Lower leg skin (tissue), 3 donors: ENCODE data around the gene TMEM89.

Source experiments
- POLR2A ChIP-seq, 2 donors: fragments of 450-650 bp; IDR thresholded peaks; one replicate each; pipeline ENCODE4 v1.6.1; 2016 to 2017; ENCODE audit warnings: antibody characterized with exemption in 2 of 2, mild to moderate bottlenecking in 1 of 2, moderate library complexity in 1 of 2
- TF ChIP-seq, protein P1 (sequence below), 3 donors: fragments of 450-650 bp; IDR thresholded peaks; one replicate each; pipeline ENCODE4 v1.5.1; 2016; ENCODE audit warnings: antibody characterized with exemption in 3 of 3, mild to moderate bottlenecking in 3 of 3, moderate library complexity in 2 of 3

DNA sequence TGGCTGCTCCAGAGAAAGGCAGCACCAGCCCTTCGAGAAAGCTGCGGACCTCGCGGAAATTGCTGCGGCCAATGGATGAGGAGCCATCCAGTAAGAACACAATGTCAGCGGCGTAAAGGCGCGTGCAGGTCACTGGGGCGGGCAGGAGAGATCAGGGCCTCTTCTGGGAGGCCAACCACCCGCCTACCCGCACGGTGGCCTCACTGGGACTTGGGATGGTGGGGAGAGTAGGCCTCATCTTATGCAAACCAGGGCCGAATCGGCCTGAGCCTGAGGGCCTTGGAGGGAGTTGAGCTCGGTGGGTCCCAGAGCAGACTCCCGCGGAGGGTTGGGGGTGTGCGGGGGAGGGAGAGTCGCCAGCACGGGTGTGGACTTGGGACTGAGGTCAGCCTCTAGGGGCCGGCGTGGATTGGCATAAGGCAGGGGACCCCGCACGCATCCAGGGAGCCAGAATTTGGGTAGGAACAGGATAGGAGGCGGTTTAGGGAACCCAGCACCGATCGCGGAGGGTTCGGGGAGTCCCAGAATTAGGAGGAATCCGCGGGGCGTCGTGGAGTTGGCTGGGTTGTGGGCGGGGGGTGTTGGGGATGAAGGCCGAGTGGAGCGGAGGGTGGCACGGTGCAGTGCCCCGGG, 27.0 kb downstream of the TMEM89 start:
- TF ChIP-seq, protein P1, sequence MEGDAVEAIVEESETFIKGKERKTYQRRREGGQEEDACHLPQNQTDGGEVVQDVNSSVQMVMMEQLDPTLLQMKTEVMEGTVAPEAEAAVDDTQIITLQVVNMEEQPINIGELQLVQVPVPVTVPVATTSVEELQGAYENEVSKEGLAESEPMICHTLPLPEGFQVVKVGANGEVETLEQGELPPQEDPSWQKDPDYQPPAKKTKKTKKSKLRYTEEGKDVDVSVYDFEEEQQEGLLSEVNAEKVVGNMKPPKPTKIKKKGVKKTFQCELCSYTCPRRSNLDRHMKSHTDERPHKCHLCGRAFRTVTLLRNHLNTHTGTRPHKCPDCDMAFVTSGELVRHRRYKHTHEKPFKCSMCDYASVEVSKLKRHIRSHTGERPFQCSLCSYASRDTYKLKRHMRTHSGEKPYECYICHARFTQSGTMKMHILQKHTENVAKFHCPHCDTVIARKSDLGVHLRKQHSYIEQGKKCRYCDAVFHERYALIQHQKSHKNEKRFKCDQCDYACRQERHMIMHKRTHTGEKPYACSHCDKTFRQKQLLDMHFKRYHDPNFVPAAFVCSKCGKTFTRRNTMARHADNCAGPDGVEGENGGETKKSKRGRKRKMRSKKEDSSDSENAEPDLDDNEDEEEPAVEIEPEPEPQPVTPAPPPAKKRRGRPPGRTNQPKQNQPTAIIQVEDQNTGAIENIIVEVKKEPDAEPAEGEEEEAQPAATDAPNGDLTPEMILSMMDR (IDR thresholded peaks at IDR 0.05) = no peak
- TF ChIP-seq POLR2A (IDR thresholded peaks at IDR 0.05) = no peak
